HCT116 (cell line): ENCODE measurements around the gene PNPLA8. TPM values are rescaled to one million over a fixed set of nuclear protein-coding genes. Genes with fewer than 3 reads are reported as not detected.

ENCODE experiments used
- ATAC-seq: fragments of 200-7000 bp; cut with Tn5 transposase; 2 replicates; pipeline ENCODE4 v1.9.1; 2020; ENCODE audit warnings: mild to moderate bottlenecking, moderate library complexity
- BruUV-seq: library from RNA; stranded (reverse); fragments of 400-500 nt; replicated peaks from 2 replicates; lab custom pipeline; 2021; lab: Mats Ljungman, UMichigan
- CTCF ChIA-PET: fragments of 300-600 bp; sonication (Branson Sonifier 250); formaldehyde crosslinking; loops from one replicate; lab custom pipeline; 2021; ENCODE audit warnings: antibody characterized with exemption; lab: Charles Lee
- POLR2A ChIA-PET: fragments of 300-600, 350-600 bp; sonication (Branson Sonifier 250); formaldehyde crosslinking; loops from one replicate; lab custom pipeline; 2021; ENCODE audit warnings: antibody characterized with exemption; lab: Charles Lee
- RAD21 ChIA-PET, 2 experiments: fragments of 300-600 bp; sonication (Branson Sonifier 250); formaldehyde crosslinking; loops; one replicate each; lab custom pipeline; 2023; ENCODE audit warnings: low total read pairs in 2 of 2; ENCODE audit not compliant: uncharacterized antibody in 2 of 2, unreplicated experiment in 2 of 2, low non-redundant PET in 1 of 2; lab: Charles Lee
- DNase-seq: peaks from one replicate; pipeline ENCODE4 v3.0.0-alpha.2; 2010; ENCODE audit warnings: low read depth, low spot score
- H2AFZ ChIP-seq: fragments of 200-600 bp; shearing (Covaris generic), sonication (generic); 2 replicates; pipeline ENCODE4 v1.6.1; 2017; ENCODE audit warnings: low read depth, mixed run types, mixed read lengths, antibody characterized with exemption, low read length; ENCODE audit not compliant: poor library complexity, severe bottlenecking
- H3K27ac ChIP-seq: 2 replicates; pipeline ENCODE4 v1.5.1; 2012; ENCODE audit warnings: low read depth, low read length
- H3K27me3 ChIP-seq: fragments of 200-600 bp; sonication (generic); 2 replicates; pipeline ENCODE4 v1.6.1; 2016; ENCODE audit warnings: mixed run types, low read length, mixed read lengths; ENCODE audit not compliant: insufficient read depth
- H3K36me3 ChIP-seq, 2 experiments: fragments of 200-500 bp in 1 of 2; fragments of 200-600 bp in 1 of 2; sonication (Bioruptor generic) in 1 of 2; sonication (generic) in 1 of 2; 2 replicates each; pipeline versions ENCODE4 v1.5.1 to v1.6.1; 2014 to 2016; ENCODE audit warnings: low read length in 2 of 2, inconsistent platforms in 1 of 2, mixed read lengths in 1 of 2, mixed run types in 1 of 2; ENCODE audit not compliant: insufficient read depth in 2 of 2, control insufficient read depth in 1 of 2
- H3K4me1 ChIP-seq, 2 experiments: fragments of 200-600 bp in 1 of 2; sonication (generic) in 1 of 2; 2 replicates each; pipeline versions ENCODE4 v1.5.1 to v1.6.1; 2012 to 2017; ENCODE audit warnings: low read length in 2 of 2, inconsistent platforms in 1 of 2, mild to moderate bottlenecking in 1 of 2, mixed read lengths in 1 of 2, mixed run types in 1 of 2, moderate library complexity in 1 of 2; ENCODE audit not compliant: insufficient read depth in 2 of 2, control insufficient read depth in 1 of 2
- H3K4me2 ChIP-seq: fragments of 200-600 bp; sonication (generic); 2 replicates; pipeline ENCODE4 v1.6.1; 2017; ENCODE audit warnings: mixed run types, low read length, mixed read lengths
- H3K4me3 ChIP-seq, 2 experiments: fragments of 200-600 bp in 1 of 2; sonication (generic) in 1 of 2; replicated peaks in 1 of 2; 2 replicates each; pipeline ENCODE4 v1.5.1; 2011 to 2016; ENCODE audit warnings: low read length in 2 of 2, control low read depth in 1 of 2, low read depth in 1 of 2, mild to moderate bottlenecking in 1 of 2, mixed read lengths in 1 of 2, mixed run types in 1 of 2
- H3K79me2 ChIP-seq: fragments of 200-600 bp; sonication (generic); 2 replicates; pipeline ENCODE4 v1.6.1; 2017; ENCODE audit warnings: mild to moderate bottlenecking, mixed run types, low read length, moderate library complexity, mixed read lengths; ENCODE audit not compliant: insufficient read depth
- H3K9ac ChIP-seq: fragments of 200-600 bp; sonication (generic); 2 replicates; pipeline ENCODE4 v1.6.1; 2016; ENCODE audit warnings: low read length, mixed read lengths
- H3K9me2 ChIP-seq: fragments of 200-600 bp; sonication (generic), shearing (Covaris generic); 2 replicates; pipeline ENCODE4 v1.6.1; 2017; ENCODE audit warnings: mixed run types, mild to moderate bottlenecking, moderate library complexity; ENCODE audit not compliant: insufficient read depth
- H3K9me3 ChIP-seq, 2 experiments: fragments of 200-500 bp in 1 of 2; fragments of 200-600 bp in 1 of 2; sonication (Bioruptor generic) in 1 of 2; sonication (generic) in 1 of 2; 2 replicates each; pipeline ENCODE4 v1.6.1; 2014 to 2017; ENCODE audit warnings: low read length in 2 of 2, mixed read lengths in 2 of 2, inconsistent platforms in 1 of 2, low read depth in 1 of 2, mild to moderate bottlenecking in 1 of 2, mixed run types in 1 of 2, moderate library complexity in 1 of 2; ENCODE audit not compliant: control insufficient read depth in 1 of 2, insufficient read depth in 1 of 2
- H4K20me1 ChIP-seq: fragments of 200-600 bp; sonication (generic), shearing (Covaris generic); 2 replicates; pipeline ENCODE4 v1.6.1; 2017; ENCODE audit warnings: mixed run types, mild to moderate bottlenecking, moderate library complexity; ENCODE audit not compliant: insufficient read depth
- ATF3 ChIP-seq: IDR thresholded peaks from 2 replicates; pipeline ENCODE4 v1.6.1; 2012
- CEBPB ChIP-seq: IDR thresholded peaks from 2 replicates; pipeline ENCODE4 v1.6.1; 2012; ENCODE audit warnings: low read depth
- EGR1 ChIP-seq: IDR thresholded peaks from 2 replicates; pipeline ENCODE4 v1.6.1; 2012; ENCODE audit warnings: low read depth
- ELF1 ChIP-seq: IDR thresholded peaks from 2 replicates; pipeline ENCODE4 v1.6.1; 2012; ENCODE audit warnings: low read depth, borderline replicate concordance
- EZH2 ChIP-seq: fragments of 200-600 bp; sonication (generic); IDR thresholded peaks from 2 replicates; pipeline ENCODE4 v1.6.1; 2017; ENCODE audit warnings: antibody characterized with exemption, mixed run types
- EZH2phosphoT487 ChIP-seq: fragments of 200-600 bp; IDR thresholded peaks from 2 replicates; pipeline ENCODE4 v1.6.1; 2018; ENCODE audit warnings: antibody characterized with exemption, borderline replicate concordance
- FOSL1 ChIP-seq: IDR thresholded peaks from 2 replicates; pipeline ENCODE4 v1.6.1; 2012; ENCODE audit warnings: low read depth
- JUND ChIP-seq: IDR thresholded peaks from 2 replicates; pipeline ENCODE4 v1.6.1; 2012
- MAX ChIP-seq: IDR thresholded peaks from 2 replicates; pipeline ENCODE4 v1.6.1; 2012
- POLR2A ChIP-seq: IDR thresholded peaks from 2 replicates; pipeline ENCODE4 v1.7.0; 2011; ENCODE audit warnings: borderline replicate concordance; ENCODE audit not compliant: insufficient read depth, insufficient read length; ENCODE audit errors: extremely low read depth
- POLR2AphosphoS5 ChIP-seq: IDR thresholded peaks from 2 replicates; pipeline ENCODE4 v1.6.1; 2011; ENCODE audit warnings: mild to moderate bottlenecking, low read depth, low read length, moderate library complexity
- RAD21 ChIP-seq: IDR thresholded peaks from 2 replicates; pipeline ENCODE4 v1.6.1; 2012; ENCODE audit warnings: low read depth, mild to moderate bottlenecking
- SP1 ChIP-seq: IDR thresholded peaks from 2 replicates; pipeline ENCODE4 v1.6.1; 2012; ENCODE audit warnings: low read depth
- SRF ChIP-seq: IDR thresholded peaks from 2 replicates; pipeline ENCODE4 v1.6.1; 2012; ENCODE audit warnings: low read depth
- TCF7L2 ChIP-seq: IDR thresholded peaks from 2 replicates; pipeline ENCODE4 v1.7.0; 2011; ENCODE audit warnings: borderline replicate concordance, inconsistent platforms; ENCODE audit not compliant: insufficient read depth, insufficient read length; ENCODE audit errors: extremely low read depth
- YY1 ChIP-seq: IDR thresholded peaks from 2 replicates; pipeline ENCODE4 v1.6.1; 2011; ENCODE audit warnings: low read length, low read depth, moderate library complexity, mild to moderate bottlenecking; ENCODE audit not compliant: insufficient replicate concordance; ENCODE audit errors: extremely low read depth
- ZNF274 ChIP-seq: fragments of 200-500 bp; sonication (Bioruptor generic); IDR thresholded peaks from 2 replicates; pipeline ENCODE4 v1.6.1; 2014; ENCODE audit warnings: mild to moderate bottlenecking, low read depth, low read length, inconsistent platforms
- intact Hi-C: fragments of 100-400 bp; cut with micrococcal nuclease; formaldehyde crosslinking; loops from 2 replicates; pipeline ENCODE4 v1.10.0; 2022
- total RNA-seq: library from RNA; stranded (reverse); gene quantifications from one replicate; pipeline ENCODE4 v1.2.1, GENCODE V29; 2021; ENCODE audit not compliant: unreplicated experiment

The PNPLA8 gene
- total RNA-seq, 1 experiment from 2014 or later: 12.9 TPM

GRCh38 chr7:108498481-108498880 is 27.5 kb downstream of the PNPLA8 start:
- no peaks in the 10 kb centered on the region for H3K27me3 ChIP-seq
- no peaks in the 10 kb centered on the region for H3K79me2 ChIP-seq
- no peaks in the 10 kb centered on the region; the same call in 1 of the 2 replicates for H4K20me1 ChIP-seq
- H3K4me1 ChIP-seq: no peaks in the 10 kb centered on the region
- POLR2A ChIA-PET: no interaction called here
- intact Hi-C loops: no loop called here
- no peak overlapping the region for H3K9ac ChIP-seq
- no peak for TF ChIP-seq TCF7L2
- TF ChIP-seq RAD21: no peak
- TF ChIP-seq FOSL1: no peak
- TF ChIP-seq MAX: no peak
- no TSS peak for BruUV-seq
- ATAC-seq (no peak), DNase-seq (no peak)
- no peaks in the 10 kb centered on the region for H3K36me3 ChIP-seq
- no peak overlapping the region for H3K4me3 ChIP-seq
- H3K27ac ChIP-seq: no peak overlapping the region
- no peak overlapping the region for H3K4me2 ChIP-seq
- H2AFZ ChIP-seq: no peak overlapping the region
- RAD21 ChIA-PET: no interaction called here
- H3K9me3 ChIP-seq: no peaks in the 10 kb centered on the region
- H3K9me2 ChIP-seq: no peaks in the 10 kb centered on the region
- CTCF ChIA-PET: interaction anchor here (0.8 kb wide), 1 partner anchor 316 kb away, joined by 3 read pairs; no protein-coding TSS in a partner anchor

GRCh38 chr7:108497082-108497725 is 28.7 kb downstream of the PNPLA8 start:
- no TSS peak for BruUV-seq
- Histone ChIP-seq H2AFZ (no peak overlapping the region), H3K9me3 (no peaks in the 10 kb centered on the region), H3K36me3 (no peaks in the 10 kb centered on the region), H3K27ac (no peak overlapping the region), H3K79me2 (no peaks in the 10 kb centered on the region), H3K27me3 (no peaks in the 10 kb centered on the region), H3K4me2 (no peak overlapping the region), H3K4me1 (no peaks in the 10 kb centered on the region), H4K20me1 (no peaks in the 10 kb centered on the region; the same call in 1 of the 2 replicates), H3K9me2 (no peaks in the 10 kb centered on the region), H3K4me3 (no peak overlapping the region), H3K9ac (no peak overlapping the region)
- ATAC-seq: peak; percentile 63
- CTCF ChIA-PET: interaction anchor here (0.6 to 1.9 kb wide), 19 partner anchors 10 to 499 kb away, joined by 3 to 14 read pairs (median 4); partner anchors contain the start of gene PNPLA8
- intact Hi-C loops: loop anchor here (1.0 kb wide), 1 partner anchor 316 kb away; no protein-coding TSS in a partner anchor
- POLR2A ChIA-PET: no interaction called here
- RAD21 ChIA-PET: no interaction called here
- DNase-seq: peak; percentile 40
- TF ChIP-seq MAX (no peak), JUND (no peak), ATF3 (no peak), ELF1 (no peak), EZH2phosphoT487 (no peak), ZNF274 (no peak), SP1 (no peak), POLR2AphosphoS5 (no peak), POLR2A (no peak), SRF (0 out of 2 replicates have a peak, but pooled peaks have one; percentile 31), YY1 (no peak), RAD21 (peak; percentile 76), EZH2 (no peak), FOSL1 (no peak), EGR1 (no peak), CEBPB (no peak)
